ENCODE measurements around the gene SLC10A3. TPM values are rescaled to one million over a fixed set of nuclear protein-coding genes. Genes with fewer than 3 reads are reported as not detected.
A peak's percentile ranks its signal among the peaks of the same experiment; 100 is the strongest.

Gene SLC10A3
- total RNA-seq, 1 experiment from 2014 or later = 42.1 TPM

GRCh38 chrX:154529206-154529612 is 38.8 kb upstream of the SLC10A3 start:
- no peaks in the 10 kb centered on the region for H3K9me3 ChIP-seq (ENCODE audit: low read length)
- ATAC-seq (no peak), DNase-seq (no peak)
- peaks cover 16% of the 10 kb centered on the region; the same call in 1 of the 2 replicates for H3K36me3 ChIP-seq (ENCODE audit: low read depth, low read length)
- no peak overlapping the region for H2AFZ ChIP-seq (ENCODE audit: low read length)
- H3K4me1 ChIP-seq (ENCODE audit: insufficient read depth, low read length) = peaks cover 19% of the 10 kb centered on the region
- no peaks in the 10 kb centered on the region for H3K9me2 ChIP-seq (replicated peaks; ENCODE audit: low read length)
- H3F3A ChIP-seq (ENCODE audit: low read length, unreplicated experiment) = no peaks in the 10 kb centered on the region
- H3K4me3 ChIP-seq (ENCODE audit: low read length) = no peak overlapping the region
- TF ChIP-seq CTCF (conservative IDR thresholded peaks at IDR 0.05; ENCODE audit: low read depth, low read length) = no peak
- no peak for TF ChIP-seq EZH2 (IDR thresholded peaks at IDR 0.05; ENCODE audit: low read length, unreplicated experiment)
- no peak for TF ChIP-seq EZH2phosphoT487 (IDR thresholded peaks at IDR 0.05; ENCODE audit: borderline replicate concordance, low read length)
- H3K27me3 ChIP-seq (ENCODE audit: low read length) = no peaks in the 10 kb centered on the region
- H3K9ac ChIP-seq (ENCODE audit: low read length) = no peak overlapping the region
- POLR2A ChIA-PET (ENCODE audit: unreplicated experiment) = no interaction called here
- no peaks in the 10 kb centered on the region for H4K20me1 ChIP-seq (ENCODE audit: low read length)
- H3K79me2 ChIP-seq (ENCODE audit: low read length) = no peaks in the 10 kb centered on the region
- no peak overlapping the region for H3K4me2 ChIP-seq (ENCODE audit: low read length)
- no TSS peak for BruUV-seq (replicated peaks)
- no peak overlapping the region for H3K27ac ChIP-seq (ENCODE audit: low read length)
- CTCF ChIA-PET = no interaction called here
- intact Hi-C loops (cut with micrococcal nuclease) = no loop called here

- ChIA-PET POLR2A (ENCODE audit: unreplicated experiment) (interaction anchor here (0.6 to 0.7 kb wide), 2 partner anchors 153 to 507 kb away, joined by 3 read pairs; no protein-coding TSS in a partner anchor), CTCF (interaction anchor here (0.6 to 0.7 kb wide), 4 partner anchors 15 to 99 kb away, joined by 3 to 5 read pairs (median 4); partner anchors contain the start of gene SLC10A3)
- peaks cover 19% of the 10 kb centered on the region for H3K4me1 ChIP-seq (ENCODE audit: insufficient read depth, low read length)
- no TSS peak for BruUV-seq (replicated peaks)
- no peak for TF ChIP-seq EZH2phosphoT487 (IDR thresholded peaks at IDR 0.05; ENCODE audit: borderline replicate concordance, low read length)
- peak; percentile 62 for TF ChIP-seq CTCF (conservative IDR thresholded peaks at IDR 0.05; ENCODE audit: low read depth, low read length)
- no peak for TF ChIP-seq EZH2 (IDR thresholded peaks at IDR 0.05; ENCODE audit: low read length, unreplicated experiment)
- H3K79me2 ChIP-seq (ENCODE audit: low read length) = no peaks in the 10 kb centered on the region
- no peaks in the 10 kb centered on the region for H3F3A ChIP-seq (ENCODE audit: low read length, unreplicated experiment)
- H3K4me2 ChIP-seq (ENCODE audit: low read length) = peak overlapping the region; percentile 91
- peak overlapping the region; percentile 34 for H3K9ac ChIP-seq (ENCODE audit: low read length)
- H3K36me3 ChIP-seq (ENCODE audit: low read depth, low read length) = no peaks in the 10 kb centered on the region
- H4K20me1 ChIP-seq (ENCODE audit: low read length) = no peaks in the 10 kb centered on the region
- intact Hi-C loops (cut with micrococcal nuclease) = no loop called here
- no peaks in the 10 kb centered on the region for H3K9me2 ChIP-seq (replicated peaks; ENCODE audit: low read length)
- peak overlapping the region; percentile 65 for H3K4me3 ChIP-seq (ENCODE audit: low read length)
- H3K27me3 ChIP-seq (ENCODE audit: low read length) = no peaks in the 10 kb centered on the region
- peak overlapping the region; percentile 77 for H2AFZ ChIP-seq (ENCODE audit: low read length)
- DNase-seq (peak; percentile 82), ATAC-seq (peak; percentile 90)
- H3K27ac ChIP-seq (ENCODE audit: low read length) = no peak overlapping the region
- no peaks in the 10 kb centered on the region for H3K9me3 ChIP-seq (ENCODE audit: low read length)
Measured at GRCh38 chrX:154526901-154527675, 36.7 kb upstream of the SLC10A3 start.

Data from PC-3 (cell line).